ACC112 (cell line): ENCODE data around the gene USP32.
"Not testable (repeated sequence)": the region's sequence is repeated elsewhere in the genome, so short reads cannot be mapped to it uniquely, and the experiment has no call there.

Experiments
- H2AFZ ChIP-seq: fragments of 200-600 bp; sonication (generic); one replicate; pipeline ENCODE4 v1.6.0; 2017; ENCODE audit warnings: antibody characterized with exemption, low read length; ENCODE audit not compliant: unreplicated experiment
- H3K27ac ChIP-seq: fragments of 200-600 bp; sonication (generic); 2 replicates; pipeline ENCODE4 v1.5.1; 2014; ENCODE audit warnings: low read depth, mild to moderate bottlenecking, antibody characterized with exemption, low read length, moderate library complexity
- H3K27me3 ChIP-seq: fragments of 200-600 bp; sonication (generic); 2 replicates; pipeline ENCODE4 v1.6.1; 2014; ENCODE audit warnings: mild to moderate bottlenecking, antibody characterized with exemption, low read length, moderate library complexity, mixed read lengths; ENCODE audit not compliant: insufficient read depth
- H3K36me3 ChIP-seq: fragments of 200-600 bp; sonication (generic); 2 replicates; pipeline ENCODE4 v1.6.1; 2016; ENCODE audit warnings: mild to moderate bottlenecking, antibody characterized with exemption, low read length, moderate library complexity, mixed read lengths; ENCODE audit not compliant: insufficient read depth
- H3K4me1 ChIP-seq: fragments of 200-600 bp; sonication (generic); one replicate; pipeline ENCODE4 v1.6.1; 2016; ENCODE audit warnings: low read length, mixed read lengths; ENCODE audit not compliant: insufficient read depth, unreplicated experiment, control insufficient read depth
- H3K4me3 ChIP-seq: fragments of 200-600 bp; sonication (generic); 2 replicates; pipeline ENCODE4 v1.5.1; 2014; ENCODE audit warnings: mild to moderate bottlenecking, low read depth, low read length
- H3K79me2 ChIP-seq: fragments of 200-600 bp; sonication (generic); one replicate; pipeline ENCODE4 v1.6.0; 2016; ENCODE audit warnings: low read length; ENCODE audit not compliant: control insufficient read depth, unreplicated experiment, insufficient read depth

Gene USP32

GRCh38 chr17:60176763-60177162 is 215.2 kb downstream of the USP32 start:
- not testable (repeated sequence) for H3K4me3 ChIP-seq, H3K27me3 ChIP-seq, H3K36me3 ChIP-seq, H3K79me2 ChIP-seq, H3K4me1 ChIP-seq, H2AFZ ChIP-seq, H3K27ac ChIP-seq

GRCh38 chr17:60174767-60175166 is 217.2 kb downstream of the USP32 start:
- H2AFZ ChIP-seq, H3K4me3 ChIP-seq, H3K27me3 ChIP-seq, H3K27ac ChIP-seq, H3K79me2 ChIP-seq, H3K36me3 ChIP-seq: not testable (repeated sequence)
- peaks cover 15% of the 10 kb centered on the region for H3K4me1 ChIP-seq

GRCh38 chr17:60174035-60174434 is 217.9 kb downstream of the USP32 start:
- Histone ChIP-seq H2AFZ (no peak overlapping the region), H3K27ac (no peak overlapping the region)

GRCh38 chr17:60173304-60173819 is 218.6 kb downstream of the USP32 start:
- Histone ChIP-seq H3K79me2 (no peaks in the 10 kb centered on the region), H3K27me3 (no peaks in the 10 kb centered on the region), H3K4me3 (no peak overlapping the region), H2AFZ (no peak overlapping the region), H3K4me1 (peaks cover 15% of the 10 kb centered on the region), H3K36me3 (no peaks in the 10 kb centered on the region), H3K27ac (no peak overlapping the region; the same call in 1 of the 2 replicates)

More at GRCh38 chr17:60174035-60174434, 217.9 kb downstream of the USP32 start:
- H3K4me1 ChIP-seq, result peaks cover 15% of the 10 kb centered on the region
- no peak overlapping the region for H3K4me3 ChIP-seq
- H3K36me3 ChIP-seq, result no peaks in the 10 kb centered on the region
- H3K79me2 ChIP-seq, result no peaks in the 10 kb centered on the region
- H3K27me3 ChIP-seq, result no peaks in the 10 kb centered on the region

- Histone ChIP-seq H3K27me3 (no peaks in the 10 kb centered on the region), H3K4me3 (no peak overlapping the region), H3K27ac (no peak overlapping the region), H2AFZ (no peak overlapping the region), H3K79me2 (no peaks in the 10 kb centered on the region), H3K4me1 (peaks cover 27% of the 10 kb centered on the region), H3K36me3 (no peaks in the 10 kb centered on the region)
Measured at GRCh38 chr17:60171753-60172079, 220.2 kb downstream of the USP32 start.

- no peaks in the 10 kb centered on the region for H3K79me2 ChIP-seq
- H3K27ac ChIP-seq, result no peak overlapping the region
- peaks cover 32% of the 10 kb centered on the region for H3K4me1 ChIP-seq
- no peaks in the 10 kb centered on the region for H3K36me3 ChIP-seq
- H3K4me3 ChIP-seq, result no peak overlapping the region
- no peaks in the 10 kb centered on the region for H3K27me3 ChIP-seq
- H2AFZ ChIP-seq, result no peak overlapping the region
Measured at GRCh38 chr17:60170835-60171752, 220.8 kb downstream of the USP32 start.

GRCh38 chr17:60169921-60170817 is 221.8 kb downstream of the USP32 start:
- Histone ChIP-seq H3K4me1 (peaks cover 37% of the 10 kb centered on the region), H3K4me3 (no peak overlapping the region), H3K36me3 (no peaks in the 10 kb centered on the region), H3K27me3 (no peaks in the 10 kb centered on the region), H3K27ac (no peak overlapping the region), H3K79me2 (no peaks in the 10 kb centered on the region), H2AFZ (no peak overlapping the region)

- Histone ChIP-seq H3K4me3 (no peak overlapping the region), H3K27ac (no peak overlapping the region), H3K4me1 (peaks cover 37% of the 10 kb centered on the region), H3K36me3 (no peaks in the 10 kb centered on the region), H3K79me2 (no peaks in the 10 kb centered on the region), H2AFZ (no peak overlapping the region), H3K27me3 (no peaks in the 10 kb centered on the region)
Measured at GRCh38 chr17:60168654-60169053, 223.3 kb downstream of the USP32 start.

- H3K4me3 ChIP-seq, result no peak overlapping the region
Measured at GRCh38 chr17:60167065-60167741, 224.7 kb downstream of the USP32 start.

GRCh38 chr17:60165971-60166370 is 226.0 kb downstream of the USP32 start:
- Histone ChIP-seq H3K27ac (no peak overlapping the region), H2AFZ (no peak overlapping the region), H3K36me3 (no peaks in the 10 kb centered on the region), H3K4me1 (peaks cover 41% of the 10 kb centered on the region), H3K27me3 (no peaks in the 10 kb centered on the region), H3K79me2 (no peaks in the 10 kb centered on the region), H3K4me3 (no peak overlapping the region)

More at GRCh38 chr17:60167065-60167741, 224.7 kb downstream of the USP32 start:
- Histone ChIP-seq H3K27ac (no peak overlapping the region), H3K79me2 (no peaks in the 10 kb centered on the region), H3K27me3 (no peaks in the 10 kb centered on the region), H3K4me1 (peaks cover 34% of the 10 kb centered on the region), H3K36me3 (no peaks in the 10 kb centered on the region), H2AFZ (no peak overlapping the region)
